ENCODE measurements around the gene AMPH. TPM values are rescaled to one million over a fixed set of nuclear protein-coding genes. Genes with fewer than 3 reads are reported as not detected.
"Not testable (repeated sequence)": the region's sequence is repeated elsewhere in the genome, so short reads cannot be mapped to it uniquely, and the experiment has no call there.

Gene AMPH
- total and polyA plus RNA-seq, 8 donors, result 0.90 to 12.5 (median 10.7) TPM

- H3K36me3 ChIP-seq; H3K9me3 ChIP-seq; H3K4me3 ChIP-seq; intact Hi-C loops (cut with DNase I); H3K27me3 ChIP-seq: not testable (repeated sequence)
- peak in 1 of 4 donors; percentile 93 for DNase-seq
- ATAC-seq, result peak; percentile 59
- H3K4me1 ChIP-seq, result peaks cover 0 to 37% of the 10 kb centered on the region in 2 donors
- peak; percentile 30 to 82 for TF ChIP-seq CTCF (IDR thresholded peaks at IDR 0.05)
- peak overlapping the region in 1 of 2 donors; percentile 50 for H3K27ac ChIP-seq
Measured at GRCh38 chr7:38354271-38354851, 276.8 kb downstream of the AMPH start.

GRCh38 chr7:38353431-38353881 is 277.7 kb downstream of the AMPH start:
- H3K27me3 ChIP-seq; intact Hi-C loops (cut with DNase I); H3K36me3 ChIP-seq; H3K4me3 ChIP-seq; ATAC-seq; H3K9me3 ChIP-seq; H3K27ac ChIP-seq; DNase-seq: not testable (repeated sequence)
- peaks cover 0 to 29% of the 10 kb centered on the region in 2 donors for H3K4me1 ChIP-seq

GRCh38 chr7:38351601-38352000 is 279.6 kb downstream of the AMPH start:
- H3K4me3 ChIP-seq, result no peak overlapping the region
- no peak for DNase-seq
- ATAC-seq, result no peak
- H3K36me3 ChIP-seq, result no peaks in the 10 kb centered on the region
- no peak for TF ChIP-seq CTCF (IDR thresholded peaks at IDR 0.05)
- H3K27me3 ChIP-seq, result no peaks in the 10 kb centered on the region
- H3K4me1 ChIP-seq, result peaks cover 0 to 26% of the 10 kb centered on the region in 2 donors
- H3K27ac ChIP-seq, result no peak overlapping the region
- intact Hi-C loops (cut with DNase I), result no loop called here
- H3K9me3 ChIP-seq, result no peaks in the 10 kb centered on the region

- Histone ChIP-seq H3K27ac (peak overlapping the region in 1 of 2 donors; percentile 79), H3K4me3 (peak overlapping the region in 1 of 2 donors; percentile 31), H3K4me1 (peaks cover 0 to 26% of the 10 kb centered on the region in 2 donors)
- DNase-seq; ATAC-seq; H3K27me3 ChIP-seq; H3K36me3 ChIP-seq; intact Hi-C loops (cut with DNase I); H3K9me3 ChIP-seq: not testable (repeated sequence)
Measured at GRCh38 chr7:38350777-38351176, 280.4 kb downstream of the AMPH start.

GRCh38 chr7:38349869-38350583 is 281.1 kb downstream of the AMPH start:
- Histone ChIP-seq H3K4me3 (peak overlapping the region in 1 of 2 donors; percentile 31), H3K27ac (peak overlapping the region in 1 of 2 donors; percentile 79), H3K4me1 (peaks cover 0 to 29% of the 10 kb centered on the region in 2 donors)
- H3K36me3 ChIP-seq; H3K27me3 ChIP-seq; intact Hi-C loops (cut with DNase I); H3K9me3 ChIP-seq: not testable (repeated sequence)
- DNase-seq (peak in 1 of 4 donors; percentile 77), ATAC-seq (peak; percentile 73)
- peak in 1 of 2 donors; percentile 29 for TF ChIP-seq CTCF (IDR thresholded peaks at IDR 0.05)

GRCh38 chr7:38349126-38349795 is 281.9 kb downstream of the AMPH start:
- ATAC-seq; intact Hi-C loops (cut with DNase I): not testable (repeated sequence)

More at GRCh38 chr7:38349126-38349795, 281.9 kb downstream of the AMPH start:
- peak overlapping the region in 1 of 2 donors; percentile 79 for H3K27ac ChIP-seq
- H3K4me1 ChIP-seq, result peaks cover 0 to 34% of the 10 kb centered on the region in 2 donors
- H3K27me3 ChIP-seq, H3K36me3 ChIP-seq, DNase-seq, H3K9me3 ChIP-seq: not testable (repeated sequence)
- peak overlapping the region in 1 of 2 donors; percentile 31 for H3K4me3 ChIP-seq

Data from left lung (tissue), 10 donors.